A204.1 (cell line): ENCODE results near the gene PPP2R3B.
"Not testable (repeated sequence)": the region's sequence is repeated elsewhere in the genome, so short reads cannot be mapped to it uniquely, and the experiment has no call there.

ENCODE experiments used
- FAIRE-seq: peaks from 2 replicates; lab custom pipeline; 2012; peaks lifted over from hg19 to GRCh38; lab: Jason Lieb, UNC

PPP2R3B gene

DNA sequence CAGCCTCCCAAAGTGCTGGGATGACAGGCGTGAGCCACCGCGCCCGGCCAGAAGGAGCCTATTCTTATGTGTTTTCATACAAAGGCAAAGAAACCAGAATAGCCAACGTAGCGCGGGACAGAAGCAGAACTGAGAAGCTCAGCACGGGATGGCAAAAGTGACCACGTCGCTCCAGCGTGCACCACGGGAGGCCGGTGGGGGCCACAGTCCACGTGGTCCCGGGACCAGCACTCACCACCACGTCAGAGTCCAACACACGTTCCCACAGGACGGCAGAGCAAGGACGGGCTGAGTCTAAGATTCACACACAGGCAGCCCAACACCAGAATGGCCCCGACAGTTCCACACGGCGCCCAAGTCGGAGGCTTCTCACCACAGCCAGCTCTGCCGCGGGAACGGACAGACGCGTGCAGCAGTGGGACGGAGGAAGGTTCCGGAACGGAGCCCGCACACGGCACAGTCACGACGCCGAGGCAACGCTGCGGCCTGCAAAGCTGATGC, 49.3 kb downstream of the PPP2R3B start:
- no peak for FAIRE-seq

DNA sequence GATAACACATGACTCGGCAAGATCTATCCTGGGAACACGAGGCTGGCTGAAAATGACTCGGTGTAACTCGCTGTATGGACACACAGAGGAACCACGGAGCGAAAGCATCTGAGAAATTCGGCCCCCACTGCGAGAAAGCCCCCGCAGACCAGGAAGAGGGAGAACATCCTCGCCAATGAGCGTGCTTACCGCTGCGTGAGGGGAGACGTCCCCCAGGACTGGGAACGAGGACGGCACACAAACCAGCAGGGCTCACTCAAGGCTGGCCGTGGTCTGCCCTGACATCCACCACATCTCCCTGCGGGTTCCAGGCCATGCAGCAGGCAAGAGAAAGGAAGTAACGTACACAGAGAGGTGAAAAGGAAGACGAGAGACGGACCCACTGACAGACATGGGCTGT, 50.5 kb downstream of the PPP2R3B start:
- FAIRE-seq = no peak

DNA sequence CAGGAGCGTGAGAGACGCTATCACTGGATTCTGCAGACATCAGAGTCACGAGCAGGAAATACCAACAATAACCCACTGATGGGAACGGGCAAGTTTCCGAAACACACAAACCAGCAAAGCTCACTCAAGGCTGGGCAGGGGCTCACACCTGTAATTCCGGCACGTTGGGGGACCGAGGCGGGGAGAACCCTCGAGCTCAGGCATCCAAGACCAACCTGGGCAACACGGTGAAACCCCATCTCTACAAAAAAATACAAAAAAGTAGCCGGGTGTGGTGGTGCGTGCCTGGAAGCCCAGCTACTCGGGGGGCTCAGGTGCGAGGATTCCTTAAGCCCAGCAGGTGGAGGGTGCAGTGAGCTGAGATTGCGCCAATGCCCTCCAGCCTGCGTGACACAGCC, 51.0 kb downstream of the PPP2R3B start:
- no peak for FAIRE-seq

DNA sequence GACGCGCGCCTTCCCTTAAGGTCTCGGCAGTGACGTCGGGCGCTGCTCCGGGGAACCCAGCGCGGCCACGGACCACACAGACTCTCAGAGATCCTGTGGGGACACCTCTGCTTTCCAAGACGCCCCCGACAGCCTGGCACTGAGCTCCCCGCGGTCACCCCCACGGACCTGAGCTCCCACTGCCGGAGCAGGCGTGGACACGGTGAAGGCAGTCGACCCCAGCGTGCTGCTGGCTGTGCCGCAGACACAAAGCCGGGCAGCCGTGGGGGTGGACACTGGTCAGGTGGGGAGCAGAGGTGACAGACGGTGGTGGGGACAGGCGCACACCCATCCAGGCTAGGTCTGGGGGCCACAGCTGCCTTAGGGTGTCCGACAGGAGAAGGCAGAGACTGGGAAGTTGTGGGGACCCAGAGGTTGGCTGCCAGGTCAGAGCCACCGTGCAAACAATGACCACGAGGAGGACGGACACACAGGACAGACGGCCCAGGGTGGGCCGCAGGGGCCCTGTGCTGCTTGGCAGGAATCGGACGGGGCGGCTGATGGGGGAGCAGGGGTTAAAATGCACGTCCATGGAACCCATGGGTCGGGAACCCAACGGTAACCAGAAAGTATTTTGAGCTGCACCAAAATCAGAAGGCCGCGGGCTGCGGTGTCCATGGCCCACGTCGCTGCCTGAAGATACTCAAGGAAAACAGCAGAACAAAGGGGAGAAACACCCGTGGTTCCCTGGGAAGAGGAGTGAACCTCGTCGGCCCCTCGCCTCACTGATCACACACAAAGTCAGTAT, 51.5 kb downstream of the PPP2R3B start:
- FAIRE-seq = no peak

DNA sequence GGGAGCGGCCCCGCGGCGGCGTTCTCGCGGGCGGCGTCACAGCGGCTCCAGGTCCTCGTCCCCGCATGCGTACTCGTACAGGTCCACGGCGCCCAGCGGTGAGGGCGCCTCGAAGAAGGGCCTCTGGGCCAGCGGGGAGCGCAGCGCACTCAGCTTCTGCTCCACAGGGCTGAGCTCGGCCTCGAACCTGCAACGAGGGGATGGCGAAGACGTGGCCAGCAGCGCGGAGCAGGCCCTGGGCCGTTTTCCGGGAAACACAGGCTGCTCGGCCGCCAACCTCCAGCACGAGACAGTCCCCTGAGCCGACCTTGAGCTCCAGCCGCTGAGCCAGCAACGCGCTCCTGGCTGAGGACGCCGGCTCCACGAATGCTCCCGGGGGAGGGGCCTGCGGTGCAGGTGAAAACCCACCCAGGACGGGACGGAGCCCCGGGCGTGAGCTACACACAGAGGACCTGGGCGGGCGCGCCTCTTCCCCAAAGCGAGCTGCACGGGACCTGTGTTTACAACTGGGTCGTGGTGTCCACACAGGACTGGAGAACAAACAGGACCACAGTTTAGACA, 52.3 kb downstream of the PPP2R3B start:
- FAIRE-seq = no peak

DNA sequence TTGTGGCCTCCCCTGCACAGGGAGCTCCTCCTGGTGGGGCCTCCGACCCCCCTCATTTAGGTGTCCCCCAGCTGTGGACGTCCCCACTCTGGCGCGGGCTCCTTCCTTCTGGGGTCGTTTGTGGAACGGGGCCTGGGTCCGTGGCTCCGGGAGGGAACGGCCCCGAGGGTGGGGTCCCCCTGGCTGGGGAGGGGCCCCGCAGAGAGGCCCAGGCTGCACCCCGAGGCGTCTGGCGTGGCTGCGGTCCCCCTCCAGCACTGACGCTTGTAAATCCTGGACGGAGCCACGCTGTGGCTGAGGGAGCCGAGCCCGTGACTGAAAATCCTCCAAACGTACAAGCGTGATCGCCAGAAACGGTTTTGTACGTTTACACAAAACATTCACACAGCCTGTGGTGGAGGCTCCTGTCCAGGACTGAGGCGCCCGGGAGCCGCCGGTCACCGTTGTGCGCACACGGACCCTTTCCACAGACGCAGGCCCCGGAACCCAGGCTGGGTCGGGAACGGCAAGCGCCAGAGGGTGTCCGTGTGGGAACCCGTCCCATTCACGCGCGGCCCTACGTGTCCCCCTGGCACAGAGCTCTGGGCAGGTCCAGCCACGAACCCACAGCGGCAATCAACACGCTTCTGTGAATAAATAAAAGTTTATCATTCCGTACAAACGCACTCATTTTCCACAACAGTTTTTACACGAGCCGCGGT, 52.9 kb downstream of the PPP2R3B start:
- no peak for FAIRE-seq

DNA sequence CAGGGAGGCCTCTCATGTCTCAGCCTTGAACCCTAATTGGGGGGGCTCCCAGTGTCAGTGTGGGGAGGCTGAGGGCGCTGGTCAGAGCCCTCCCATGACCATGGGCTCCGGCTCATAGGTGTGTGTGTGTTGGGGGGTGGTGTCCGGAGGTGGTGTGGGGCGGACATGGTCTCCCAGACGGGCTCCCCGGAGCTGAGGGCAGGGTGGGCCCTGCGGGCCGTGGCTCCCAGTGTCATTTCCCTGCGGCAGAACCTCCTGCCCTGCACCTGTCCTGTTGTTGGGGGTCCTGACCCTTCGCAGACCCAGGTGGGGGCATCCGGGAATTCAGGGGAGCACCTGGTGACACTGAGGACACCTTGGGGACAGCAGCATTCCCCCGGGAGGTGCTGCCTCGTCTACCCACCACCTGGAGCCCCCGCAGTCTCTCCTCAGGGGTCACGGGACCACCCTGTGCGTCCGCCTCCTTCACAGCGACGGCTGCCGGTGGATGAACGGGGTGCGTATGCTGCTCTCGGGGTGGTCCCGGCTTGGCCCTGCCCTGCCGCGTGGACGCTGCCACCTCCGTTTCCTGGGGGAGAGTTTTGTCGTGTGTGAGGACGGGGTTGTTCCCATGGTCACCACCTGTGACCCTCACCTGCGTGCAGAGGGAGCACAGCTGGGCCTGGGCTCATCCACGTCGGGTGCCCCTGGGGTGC, 53.6 kb downstream of the PPP2R3B start:
- no peak for FAIRE-seq

DNA sequence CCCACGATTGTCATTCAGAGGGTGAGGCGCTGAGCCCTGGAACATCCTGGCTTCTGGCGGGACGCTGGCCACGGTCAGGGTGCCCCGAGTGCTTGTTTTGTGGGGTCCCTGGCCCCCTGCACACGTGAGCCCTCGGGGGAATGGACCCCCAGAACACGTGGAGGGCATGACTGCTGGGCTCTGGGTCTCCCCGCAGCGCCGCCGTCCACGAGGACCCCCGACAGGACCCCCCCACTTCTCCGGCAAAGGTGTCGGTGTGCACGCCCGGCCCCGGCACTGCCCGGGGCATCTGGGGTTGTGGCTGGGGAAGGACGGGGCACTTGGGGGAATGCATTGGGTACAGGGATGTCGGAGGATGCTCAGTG, 54.2 kb downstream of the PPP2R3B start:
- no peak for FAIRE-seq

DNA sequence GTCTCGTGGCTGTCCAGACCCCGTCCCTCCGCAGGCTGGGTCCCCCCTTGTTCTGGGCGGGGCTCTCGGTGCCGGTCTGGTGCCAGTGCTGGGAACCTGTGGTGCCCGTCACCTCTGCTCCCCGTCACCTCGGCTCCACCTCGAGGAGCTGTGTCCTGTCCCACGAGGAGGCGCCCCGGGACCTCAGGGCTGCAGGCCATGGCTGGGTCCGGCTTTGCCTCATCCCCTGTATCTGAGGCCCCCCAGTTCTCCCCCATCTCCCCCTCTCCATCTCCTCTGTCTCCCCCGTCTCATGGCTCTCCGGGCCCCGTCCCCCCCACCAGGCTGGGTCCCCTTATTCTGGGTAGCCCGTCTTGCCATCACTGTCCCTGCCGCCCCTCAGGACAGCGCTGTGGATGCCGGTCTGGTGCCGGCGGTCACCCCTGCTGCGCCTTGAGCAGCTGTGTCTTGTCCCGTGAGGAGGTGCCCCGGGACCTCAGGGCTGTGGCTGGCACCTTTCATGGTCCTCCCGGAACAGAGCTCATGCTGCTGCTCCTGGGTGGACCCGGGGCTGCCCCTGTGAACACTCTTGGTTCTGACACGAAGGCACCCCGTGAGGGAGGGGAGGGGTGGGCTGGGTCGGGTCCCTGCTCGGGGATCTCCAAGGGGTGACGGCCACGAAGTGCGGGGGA, 54.7 kb downstream of the PPP2R3B start:
- no peak for FAIRE-seq

DNA sequence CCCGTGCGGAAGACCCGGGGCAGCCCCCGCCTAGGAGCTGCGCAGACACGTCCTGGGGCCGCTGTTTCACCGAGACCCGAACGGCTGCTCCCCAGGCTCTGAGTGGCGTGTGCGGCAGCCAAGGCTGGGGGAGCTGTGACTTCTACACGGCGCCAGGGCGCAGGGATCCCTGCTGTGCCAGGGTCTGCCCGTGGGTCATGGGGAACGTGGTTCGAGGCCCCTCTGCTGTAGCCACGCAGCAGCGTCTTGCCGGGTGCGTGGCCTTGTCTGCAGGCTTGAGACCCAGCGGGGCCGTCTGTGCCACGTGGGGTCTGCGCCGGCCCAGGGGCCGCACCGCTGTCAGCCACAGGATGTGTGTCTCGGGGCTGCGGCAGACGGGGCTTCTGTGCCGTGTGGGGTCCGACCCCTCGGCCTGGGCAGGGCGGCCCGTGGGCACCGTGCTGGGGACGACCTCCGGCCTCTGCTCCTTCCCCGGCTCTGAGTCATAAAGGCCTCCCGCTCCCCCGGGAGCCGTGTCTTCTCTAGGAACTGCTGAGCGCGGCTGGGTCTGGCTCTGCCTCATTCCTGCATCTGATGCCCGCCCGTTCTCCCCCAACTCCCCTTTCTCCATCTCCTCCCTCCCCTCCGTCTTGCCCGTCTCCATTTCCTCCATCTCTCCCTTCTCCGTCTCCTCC, 55.4 kb downstream of the PPP2R3B start:
- no peak for FAIRE-seq

DNA sequence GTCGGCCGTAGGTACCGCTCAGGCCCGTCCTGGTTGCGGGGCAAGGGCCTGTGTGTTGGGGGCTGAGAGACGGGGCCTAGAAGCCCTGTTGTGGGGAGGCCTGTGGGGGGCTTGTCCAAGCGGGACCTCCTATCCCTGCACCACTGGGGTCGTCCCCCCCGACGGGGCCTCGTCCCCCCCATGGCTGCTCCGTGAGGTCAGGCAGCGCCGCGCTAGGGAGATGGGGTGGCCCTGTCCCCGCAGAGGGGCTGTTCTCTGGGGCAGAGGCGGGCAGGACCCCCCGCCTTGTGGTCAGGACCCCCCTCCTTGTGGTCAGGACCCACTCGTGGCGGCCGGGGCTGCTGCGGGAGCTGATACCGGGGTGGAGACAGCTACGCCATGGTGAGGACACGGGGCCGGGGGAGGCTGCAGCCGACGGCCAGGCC, 56.0 kb downstream of the PPP2R3B start:
- FAIRE-seq = no peak

DNA sequence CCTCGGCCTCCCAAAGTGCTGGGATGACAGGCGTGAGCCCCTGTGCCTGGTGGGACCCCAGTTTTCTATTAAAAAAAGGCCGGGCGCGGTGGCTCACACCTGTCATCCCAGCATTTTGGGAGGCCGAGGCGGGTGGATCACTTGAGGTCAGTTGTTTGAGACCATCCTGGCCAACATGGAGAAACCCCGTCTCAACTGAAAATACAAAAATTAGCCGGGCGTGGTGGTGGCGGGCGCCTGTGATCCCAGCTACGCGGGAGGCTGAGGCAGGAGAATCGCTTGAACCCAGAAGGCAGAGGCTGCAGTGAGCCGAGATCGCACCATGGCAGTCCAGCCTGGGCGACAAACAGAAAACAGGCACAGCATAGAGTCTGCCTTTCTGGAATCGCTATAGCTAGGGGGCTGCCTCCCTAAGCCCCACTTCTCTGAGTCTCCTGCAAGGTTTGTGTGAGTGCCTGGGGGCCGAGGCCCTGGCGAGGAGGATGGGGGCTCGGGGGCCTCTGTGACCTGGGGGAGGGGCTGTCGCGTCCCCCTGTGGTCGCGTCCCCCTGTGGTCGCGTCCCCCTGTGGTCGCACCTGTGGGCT, 56.5 kb downstream of the PPP2R3B start:
- not testable (repeated sequence) for FAIRE-seq

DNA sequence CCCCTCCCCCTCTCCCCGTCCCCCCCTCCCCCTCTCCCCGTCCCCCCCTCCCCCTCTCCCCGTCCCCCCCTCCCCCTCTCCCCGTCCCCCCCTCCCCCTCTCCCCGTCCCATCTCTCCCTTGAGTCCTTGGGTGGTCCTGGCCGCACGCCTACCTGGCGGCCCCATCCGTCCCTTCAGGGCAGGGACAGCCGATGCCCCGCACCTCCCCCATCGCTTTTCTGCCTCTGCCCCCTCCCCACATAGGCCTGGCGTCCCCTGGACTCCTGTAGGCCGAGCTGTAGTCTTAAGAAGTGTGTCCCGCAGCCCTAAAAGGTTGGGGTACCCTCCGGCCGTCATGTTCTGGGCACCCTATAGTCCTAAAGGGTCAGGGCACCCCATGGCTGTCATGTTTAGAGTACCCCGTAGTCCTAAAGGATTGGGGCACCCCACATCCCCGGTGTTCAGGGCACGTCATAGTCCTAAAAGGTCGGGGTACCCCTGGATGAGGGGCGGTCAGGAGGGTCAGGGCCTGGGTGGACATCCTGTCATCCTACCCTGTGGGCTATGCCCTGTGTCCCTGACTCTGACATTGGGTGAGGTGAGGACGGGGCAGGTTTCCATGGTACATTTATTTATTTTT, 57.3 kb downstream of the PPP2R3B start:
- no peak for FAIRE-seq

DNA sequence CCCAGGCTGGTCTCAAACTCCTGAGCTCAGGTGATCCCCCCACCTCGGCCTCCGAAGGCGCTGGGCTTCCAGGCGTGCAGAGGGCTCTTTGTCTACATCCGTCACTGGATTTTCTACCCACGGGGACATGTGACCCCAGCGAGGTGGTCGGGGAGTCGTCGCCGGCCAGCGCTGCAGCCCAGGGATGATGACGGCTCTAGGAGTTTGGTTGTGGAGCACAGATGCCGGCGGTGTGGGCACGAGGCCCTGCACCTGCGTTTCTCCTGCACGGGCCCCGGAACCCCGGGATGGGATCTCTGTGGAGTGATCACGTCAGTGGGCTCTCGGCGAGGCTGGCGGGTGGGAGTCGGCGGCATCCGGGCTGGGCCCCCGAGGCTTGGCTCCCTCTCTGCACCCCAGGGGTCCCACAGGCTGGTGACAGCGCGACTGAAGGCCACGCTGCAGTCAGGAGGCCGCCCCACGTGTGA, 59.0 kb downstream of the PPP2R3B start:
- FAIRE-seq = no peak

DNA sequence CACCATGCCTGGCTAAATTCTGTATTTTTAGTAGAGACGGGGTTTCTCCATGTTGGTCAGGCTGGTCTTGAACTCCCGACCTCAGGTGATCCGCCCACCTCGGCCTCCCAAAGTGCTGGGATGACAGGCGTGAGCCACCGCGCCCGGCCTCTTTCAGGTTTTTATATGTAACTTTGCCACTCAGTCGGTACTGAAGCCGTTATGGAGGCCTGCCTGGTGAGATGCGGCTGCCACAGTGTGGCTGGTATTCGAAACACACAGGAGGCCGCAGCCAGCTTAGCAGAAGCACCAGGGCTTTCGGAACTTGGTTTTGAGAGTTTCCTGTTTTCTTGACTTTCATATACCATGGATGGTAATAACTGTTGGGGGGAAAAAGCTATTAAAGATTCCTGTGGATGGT, 62.0 kb downstream of the PPP2R3B start:
- not testable (repeated sequence) for FAIRE-seq

DNA sequence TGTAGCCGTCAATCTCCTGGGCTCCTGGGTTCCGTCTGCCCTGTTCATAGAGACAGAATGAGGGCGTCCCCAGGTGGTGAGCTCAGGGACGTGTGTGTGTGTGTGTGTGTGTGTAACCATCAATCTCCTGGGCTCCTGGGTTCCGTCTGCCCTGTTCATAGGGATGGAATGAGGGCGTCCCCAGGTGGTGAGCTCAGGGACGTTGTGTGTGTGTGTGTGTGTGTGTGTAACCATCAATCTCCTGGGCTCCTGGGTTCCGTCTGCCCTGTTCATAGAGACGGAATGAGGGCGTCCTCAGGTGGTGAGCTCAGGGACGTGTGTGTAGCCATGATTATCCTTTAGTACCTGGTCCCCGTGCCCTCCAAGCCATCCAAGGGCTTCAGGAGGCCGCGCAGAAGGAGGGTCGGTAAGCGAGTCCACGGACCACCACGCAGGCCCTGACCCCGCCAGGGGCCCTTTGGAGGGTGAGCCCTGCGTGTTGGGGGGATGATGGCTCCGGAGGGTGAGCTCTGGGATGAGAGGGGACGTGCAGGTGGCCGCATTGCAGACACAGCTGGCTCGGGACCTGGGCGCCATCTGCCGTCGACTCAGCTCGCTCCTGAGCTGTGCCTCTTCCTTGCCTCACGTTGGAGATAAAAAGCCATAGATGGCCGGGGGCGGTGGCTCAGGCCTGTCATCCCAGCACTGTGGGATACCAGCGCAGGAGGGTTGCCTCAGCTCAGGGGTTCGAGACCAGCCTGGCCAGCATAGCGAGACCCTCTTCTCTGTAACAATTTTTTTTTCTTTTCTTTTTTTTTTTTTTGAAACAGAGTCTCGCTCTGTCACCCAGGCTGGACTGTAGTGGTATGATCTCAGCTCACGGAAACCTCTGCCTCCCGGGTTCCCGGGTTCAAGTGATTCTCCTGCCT, 62.7 kb downstream of the PPP2R3B start:
- FAIRE-seq = no peak

DNA sequence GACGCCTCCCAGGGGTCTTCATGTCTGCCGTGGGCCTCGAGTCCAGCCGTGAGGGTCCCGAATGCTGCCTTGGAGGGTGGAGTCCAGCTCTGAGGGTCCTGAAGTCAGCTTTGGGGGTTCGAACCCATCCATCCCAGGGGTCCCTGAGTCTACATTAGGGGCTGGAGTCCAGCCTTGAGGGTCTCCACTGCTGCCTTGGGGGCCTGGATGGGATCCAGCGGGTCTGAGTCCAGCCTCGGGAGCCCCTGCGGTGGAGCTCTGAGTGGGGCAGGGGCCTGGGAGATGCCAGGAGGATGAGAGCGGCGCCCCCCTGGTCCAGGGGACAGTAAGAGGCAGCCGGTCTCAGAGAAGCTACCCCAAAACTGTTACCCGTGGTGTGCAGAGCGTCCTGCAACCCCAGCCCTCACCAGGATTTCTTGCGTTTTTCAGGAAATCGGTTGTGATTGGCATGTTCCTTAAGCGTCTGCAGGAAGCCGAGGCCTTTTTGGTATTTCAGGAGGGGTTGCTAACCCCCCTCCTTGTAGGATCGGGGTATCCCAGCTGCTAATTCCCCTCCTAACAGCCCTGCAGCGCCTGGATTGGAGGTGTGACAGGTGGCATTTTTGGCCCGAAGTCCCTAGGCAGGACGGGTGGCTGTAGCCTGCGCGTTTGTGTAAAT, 66.5 kb downstream of the PPP2R3B start:
- FAIRE-seq = no peak

DNA sequence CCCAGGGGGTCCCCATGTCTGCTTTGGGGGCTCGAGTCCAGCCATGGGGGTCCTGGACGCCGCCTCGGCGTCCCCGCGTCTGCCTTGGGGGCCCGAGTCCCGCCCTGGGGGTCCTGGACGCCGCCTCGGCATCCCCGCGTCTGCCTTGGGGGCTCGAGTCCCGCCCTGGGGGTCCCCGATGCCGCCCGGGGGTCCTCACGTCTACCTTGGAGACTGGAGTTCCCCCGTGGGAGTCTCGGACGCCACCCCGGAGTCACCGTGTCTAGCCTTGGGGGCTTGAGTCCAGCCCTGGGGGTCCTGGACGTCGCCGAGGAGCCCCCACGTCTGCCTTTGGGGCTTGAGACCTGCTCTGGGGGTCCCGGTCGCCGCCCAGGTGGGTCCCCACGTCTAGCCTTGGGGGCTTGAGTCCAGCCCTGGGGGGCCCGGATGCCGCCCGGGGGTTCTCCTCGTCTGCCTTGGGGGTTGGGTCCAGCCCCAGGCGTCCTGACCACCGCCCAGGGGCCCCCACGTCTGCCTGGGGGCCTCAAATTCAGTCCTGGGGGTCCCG, 67.1 kb downstream of the PPP2R3B start:
- FAIRE-seq = no peak
